HFFc6 (cell line): ENCODE data around the gene GBX2. TPM values are rescaled to one million over a fixed set of nuclear protein-coding genes. Genes with fewer than 3 reads are reported as not detected.

ENCODE experiments used
- DNase-seq: peaks from one replicate; pipeline ENCODE4 v3.0.0-alpha.2; 2018
- H3K27ac Mint-ChIP-seq: 2 replicates; pipeline ENCODE4 v1.8.0; 2020; ENCODE audit warnings: mild to moderate bottlenecking, mixed read lengths
- H3K27me3 Mint-ChIP-seq: 2 replicates; pipeline ENCODE4 v1.8.0; 2021; ENCODE audit warnings: mild to moderate bottlenecking, moderate library complexity, mixed read lengths; ENCODE audit not compliant: insufficient read depth
- H3K36me3 Mint-ChIP-seq: 2 replicates; pipeline ENCODE4 v1.8.0; 2021; ENCODE audit warnings: low read depth, mixed read lengths
- H3K4me1 Mint-ChIP-seq: 2 replicates; pipeline ENCODE4 v1.8.0; 2020; ENCODE audit warnings: low read depth, mixed read lengths
- H3K4me3 Mint-ChIP-seq: 2 replicates; pipeline ENCODE4 v1.8.0; 2020; ENCODE audit warnings: mild to moderate bottlenecking, moderate library complexity, mixed read lengths
- H3K9me3 Mint-ChIP-seq: 2 replicates; pipeline ENCODE4 v1.8.0; 2020; ENCODE audit warnings: mild to moderate bottlenecking, mixed read lengths
- total RNA-seq, 6 experiments: library from RNA; stranded (reverse); fragmentation: NEBNext Ultra II Directional; extraction: Animal tissue kit (Norgen Biotek cat#: 25700); gene quantifications; 2 replicates in 1 of 6; 3 replicates in 5 of 6; pipeline ENCODE4 v1.2.3, GENCODE V29; 2021
- TF ChIP-seq, protein P1 (sequence below): fragments of 200-600 bp; sonication (generic); IDR thresholded peaks from 2 replicates; pipeline ENCODE4 v1.5.0; 2021; ENCODE audit warnings: antibody characterized with exemption, mild to moderate bottlenecking

The GBX2 gene
- total RNA-seq, 6 experiments from 2014 or later: not detected

DNA sequence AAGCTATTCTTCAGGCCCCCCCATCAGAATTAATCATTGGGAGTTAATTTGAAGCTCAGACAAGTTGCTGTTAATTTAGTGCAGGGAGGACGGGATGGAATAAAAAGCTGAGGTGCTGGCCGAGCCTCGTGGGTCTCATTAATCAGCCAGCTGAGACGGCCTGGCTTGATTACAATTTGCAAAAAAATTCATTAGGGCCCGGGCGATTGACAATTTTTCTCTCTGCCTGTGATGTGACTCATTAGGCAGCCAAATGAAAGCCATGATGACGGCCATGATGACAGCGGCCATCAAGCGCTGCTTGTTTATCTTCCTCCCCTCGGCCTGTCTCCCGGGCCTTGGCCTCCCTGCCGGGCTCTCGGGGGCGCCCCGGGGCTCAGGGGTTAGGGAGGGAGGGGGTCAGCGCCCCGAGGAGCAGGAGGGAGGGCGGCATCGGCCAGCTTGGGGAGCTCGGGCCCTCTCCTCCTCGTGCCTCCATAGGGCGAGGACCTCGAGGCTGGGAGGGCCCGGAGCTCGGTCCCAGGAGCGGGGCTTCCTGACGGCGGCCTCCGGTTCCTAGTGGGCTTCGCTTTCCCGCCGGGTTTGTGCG lies 5.2 kb downstream of the GBX2 start:
- Mint-ChIP-seq H3K4me3 (no peak overlapping the region), H3K36me3 (no peaks in the 10 kb centered on the region), H3K4me1 (peaks cover 11% of the 10 kb centered on the region; the same call in 1 of the 2 replicates), H3K27ac (no peak overlapping the region), H3K9me3 (no peaks in the 10 kb centered on the region; the same call in 1 of the 2 replicates), H3K27me3 (peaks cover 48% of the 10 kb centered on the region)
- DNase-seq: no peak
- TF ChIP-seq, protein P1, sequence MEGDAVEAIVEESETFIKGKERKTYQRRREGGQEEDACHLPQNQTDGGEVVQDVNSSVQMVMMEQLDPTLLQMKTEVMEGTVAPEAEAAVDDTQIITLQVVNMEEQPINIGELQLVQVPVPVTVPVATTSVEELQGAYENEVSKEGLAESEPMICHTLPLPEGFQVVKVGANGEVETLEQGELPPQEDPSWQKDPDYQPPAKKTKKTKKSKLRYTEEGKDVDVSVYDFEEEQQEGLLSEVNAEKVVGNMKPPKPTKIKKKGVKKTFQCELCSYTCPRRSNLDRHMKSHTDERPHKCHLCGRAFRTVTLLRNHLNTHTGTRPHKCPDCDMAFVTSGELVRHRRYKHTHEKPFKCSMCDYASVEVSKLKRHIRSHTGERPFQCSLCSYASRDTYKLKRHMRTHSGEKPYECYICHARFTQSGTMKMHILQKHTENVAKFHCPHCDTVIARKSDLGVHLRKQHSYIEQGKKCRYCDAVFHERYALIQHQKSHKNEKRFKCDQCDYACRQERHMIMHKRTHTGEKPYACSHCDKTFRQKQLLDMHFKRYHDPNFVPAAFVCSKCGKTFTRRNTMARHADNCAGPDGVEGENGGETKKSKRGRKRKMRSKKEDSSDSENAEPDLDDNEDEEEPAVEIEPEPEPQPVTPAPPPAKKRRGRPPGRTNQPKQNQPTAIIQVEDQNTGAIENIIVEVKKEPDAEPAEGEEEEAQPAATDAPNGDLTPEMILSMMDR: no peak

DNA sequence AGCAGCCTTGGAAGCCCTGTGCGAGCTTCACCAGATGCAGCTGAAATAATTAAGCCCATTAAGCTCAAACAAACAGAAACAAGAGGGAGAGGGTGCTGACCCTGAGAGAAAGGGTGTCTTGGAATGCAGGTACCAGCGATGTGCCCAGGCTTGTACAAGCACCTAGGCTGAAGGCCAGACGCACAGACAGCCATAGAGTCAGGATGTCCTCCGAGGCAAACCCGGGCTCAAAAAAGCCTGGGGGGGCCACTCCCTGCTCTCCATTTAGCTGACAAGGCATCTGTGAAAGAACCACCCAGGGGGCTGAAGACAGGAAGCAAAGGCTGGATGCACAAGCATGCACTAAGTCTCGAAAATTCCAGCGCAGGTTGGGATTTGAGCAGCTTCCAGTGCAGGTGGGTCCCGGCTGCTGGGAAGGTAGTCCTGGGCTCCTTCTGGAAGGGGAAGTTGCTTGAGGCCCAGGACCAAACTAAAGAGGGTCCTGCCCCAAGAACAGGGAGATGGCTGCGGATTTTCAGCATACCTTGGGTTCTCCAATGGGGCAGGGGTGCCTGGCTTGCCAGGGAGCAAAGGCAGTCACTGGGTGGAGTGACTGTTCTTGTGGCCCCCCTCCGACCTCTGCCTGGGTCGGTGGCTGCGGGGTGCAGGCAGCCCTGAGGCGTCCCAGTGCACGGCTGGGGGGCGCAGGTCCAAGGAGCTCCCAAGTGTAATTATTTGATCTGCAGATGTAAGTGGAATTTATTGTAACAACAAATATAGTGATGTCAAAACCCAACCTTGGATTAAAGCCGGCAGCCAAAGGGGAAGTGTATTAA lies 5.9 kb downstream of the GBX2 start:
- peaks cover 11% of the 10 kb centered on the region; the same call in 1 of the 2 replicates for H3K4me1 Mint-ChIP-seq
- no peaks in the 10 kb centered on the region; the same call in 1 of the 2 replicates for H3K9me3 Mint-ChIP-seq
- H3K27ac Mint-ChIP-seq: no peak overlapping the region
- H3K27me3 Mint-ChIP-seq: peaks cover 49% of the 10 kb centered on the region
- no peak overlapping the region for H3K4me3 Mint-ChIP-seq
- TF ChIP-seq, protein P1: no peak
- no peaks in the 10 kb centered on the region for H3K36me3 Mint-ChIP-seq
- no peak for DNase-seq

DNA sequence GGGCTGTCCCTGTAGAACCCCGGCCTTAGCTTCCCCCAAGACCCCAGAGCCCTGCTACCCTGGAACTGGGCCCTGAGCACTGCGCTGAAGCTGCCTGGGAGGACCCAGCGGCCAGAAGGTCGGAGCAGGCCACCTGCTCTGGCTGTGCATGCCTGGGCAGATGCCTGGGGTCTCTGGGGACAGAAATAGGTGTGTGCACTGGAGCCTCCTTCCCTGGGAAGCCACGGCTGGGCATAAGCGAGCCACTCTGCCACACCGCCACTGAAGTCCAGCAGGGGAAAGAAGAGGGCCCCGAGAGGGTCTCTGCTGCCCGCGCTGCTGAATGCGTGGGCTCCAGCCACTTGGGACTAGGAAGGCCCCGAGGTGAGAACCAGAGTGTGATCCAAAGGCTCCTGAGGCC lies 6.7 kb downstream of the GBX2 start:
- Mint-ChIP-seq H3K4me1 (peaks cover 9% of the 10 kb centered on the region; the same call in 1 of the 2 replicates), H3K27me3 (peaks cover 45% of the 10 kb centered on the region), H3K9me3 (no peaks in the 10 kb centered on the region), H3K36me3 (no peaks in the 10 kb centered on the region), H3K4me3 (no peak overlapping the region), H3K27ac (no peak overlapping the region)
- no peak for DNase-seq
- TF ChIP-seq, protein P1: no peak

DNA sequence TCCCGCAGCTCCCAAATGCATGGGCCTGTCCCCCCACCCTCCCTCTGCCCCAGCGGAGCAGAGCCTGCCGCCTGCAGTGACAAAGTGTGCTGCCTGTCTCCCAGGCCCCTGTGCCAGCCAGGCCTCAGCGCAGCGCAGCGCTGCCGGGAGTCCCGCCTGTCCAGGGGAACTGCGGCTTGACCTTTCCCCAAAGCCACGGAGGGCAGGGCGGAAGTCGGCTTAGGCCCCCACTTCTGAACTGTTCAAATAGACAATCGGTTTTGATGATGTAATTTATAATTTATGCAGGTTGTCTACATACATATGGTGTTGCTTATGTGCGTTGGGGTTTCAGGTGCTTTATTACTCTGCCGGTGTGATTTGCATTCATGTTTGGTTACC lies 7.1 kb downstream of the GBX2 start:
- peaks cover 45% of the 10 kb centered on the region for H3K27me3 Mint-ChIP-seq
- H3K27ac Mint-ChIP-seq: no peak overlapping the region
- H3K4me1 Mint-ChIP-seq: peaks cover 5% of the 10 kb centered on the region; the same call in 1 of the 2 replicates
- TF ChIP-seq, protein P1: no peak
- no peaks in the 10 kb centered on the region for H3K36me3 Mint-ChIP-seq
- H3K9me3 Mint-ChIP-seq: no peaks in the 10 kb centered on the region
- H3K4me3 Mint-ChIP-seq: no peak overlapping the region
- no peak for DNase-seq

DNA sequence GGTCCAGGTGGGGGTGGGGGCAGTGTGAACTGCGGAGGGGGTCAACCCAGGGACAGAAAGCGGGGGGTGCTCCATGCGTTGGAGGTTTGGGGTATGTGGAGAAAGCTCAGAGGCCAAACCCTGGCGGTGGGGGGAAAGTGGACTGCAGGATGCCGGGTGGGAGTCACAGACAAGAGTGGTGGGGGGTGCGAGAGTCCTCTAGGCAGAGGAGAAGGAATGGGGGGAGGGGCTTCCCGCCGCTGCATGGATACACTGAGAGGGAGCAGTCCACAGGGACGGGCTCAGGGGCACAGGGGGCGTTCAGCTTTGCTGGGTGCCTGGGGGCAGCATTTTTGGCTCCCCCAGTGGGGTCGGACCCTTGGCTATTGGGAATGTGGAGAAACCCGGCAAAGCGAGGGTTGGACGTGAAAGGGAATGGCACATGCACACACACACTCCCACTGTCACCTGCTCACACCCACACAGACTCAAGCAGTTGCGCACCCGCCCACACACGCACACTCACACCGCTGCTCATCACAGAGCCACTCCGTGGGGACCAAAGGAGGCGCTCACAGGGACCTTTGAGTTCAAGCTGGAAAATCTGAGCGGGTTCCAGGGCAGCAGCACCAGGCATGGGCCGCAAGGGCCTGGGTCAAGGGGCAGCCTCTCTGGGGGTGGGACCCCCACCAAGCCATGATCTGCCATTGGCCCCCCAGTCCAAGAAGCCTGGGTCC lies 7.7 kb downstream of the GBX2 start:
- Mint-ChIP-seq H3K27ac (no peak overlapping the region), H3K36me3 (no peaks in the 10 kb centered on the region), H3K27me3 (peaks cover 43% of the 10 kb centered on the region)

More for the DNA sequence above, 7.7 kb downstream of the GBX2 start:
- TF ChIP-seq, protein P1: no peak
- Mint-ChIP-seq H3K4me1 (peaks cover 5% of the 10 kb centered on the region; the same call in 1 of the 2 replicates), H3K9me3 (no peaks in the 10 kb centered on the region), H3K4me3 (no peak overlapping the region)
- no peak for DNase-seq
